Activated gamma-delta T cell treated with anti-CD3 and anti-CD28 coated beads, Interleukin-2, amount 50 U/mL, for 16 hours (primary cell): ENCODE results near the gene RAB28.

Experiments used
- DNase-seq: peaks from one replicate; pipeline ENCODE4 v3.0.0-alpha.2; 2020; ENCODE audit warnings: low read depth

RAB28 gene

DNA sequence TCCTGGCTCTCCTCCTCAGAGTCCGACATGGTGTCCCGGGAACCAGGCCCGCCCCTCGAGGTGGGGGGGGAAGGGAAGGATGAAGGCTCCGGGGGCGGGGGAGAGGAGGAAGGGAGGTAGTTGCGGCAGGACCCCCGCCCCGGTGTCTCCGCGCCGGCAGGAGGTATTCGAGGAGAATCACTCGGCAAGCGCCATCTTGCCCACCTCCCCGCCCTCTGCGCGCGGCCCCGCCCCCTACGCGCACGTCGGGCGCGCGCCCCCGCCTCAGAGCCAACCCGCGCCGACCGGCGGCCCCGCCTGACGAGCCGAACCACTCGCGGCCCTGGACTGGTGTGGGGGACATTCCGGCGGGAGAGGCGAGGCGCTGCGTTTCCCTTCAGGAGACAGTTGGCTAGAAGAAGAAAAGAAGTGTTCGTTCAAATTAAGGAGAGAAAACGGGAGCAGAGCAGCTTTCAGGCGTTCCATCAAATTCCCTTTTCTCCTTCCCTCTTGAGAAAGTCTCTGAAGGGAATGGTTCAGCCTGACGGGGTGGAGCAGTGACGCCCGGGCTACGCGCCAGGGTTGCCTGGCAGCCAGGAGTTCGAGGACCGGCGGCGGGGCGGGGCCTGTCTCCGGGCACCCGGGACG lies at the start of gene RAB28:
Gene RAB28, minus strand, starts transcription at position 219 of the 627 bp plus-strand sequence.
- DNase-seq, result peak; percentile 88

GRCh38 chr4:13531625-13531998 lies 47.5 kb upstream of the RAB28 start:
- no peak for DNase-seq

DNA sequence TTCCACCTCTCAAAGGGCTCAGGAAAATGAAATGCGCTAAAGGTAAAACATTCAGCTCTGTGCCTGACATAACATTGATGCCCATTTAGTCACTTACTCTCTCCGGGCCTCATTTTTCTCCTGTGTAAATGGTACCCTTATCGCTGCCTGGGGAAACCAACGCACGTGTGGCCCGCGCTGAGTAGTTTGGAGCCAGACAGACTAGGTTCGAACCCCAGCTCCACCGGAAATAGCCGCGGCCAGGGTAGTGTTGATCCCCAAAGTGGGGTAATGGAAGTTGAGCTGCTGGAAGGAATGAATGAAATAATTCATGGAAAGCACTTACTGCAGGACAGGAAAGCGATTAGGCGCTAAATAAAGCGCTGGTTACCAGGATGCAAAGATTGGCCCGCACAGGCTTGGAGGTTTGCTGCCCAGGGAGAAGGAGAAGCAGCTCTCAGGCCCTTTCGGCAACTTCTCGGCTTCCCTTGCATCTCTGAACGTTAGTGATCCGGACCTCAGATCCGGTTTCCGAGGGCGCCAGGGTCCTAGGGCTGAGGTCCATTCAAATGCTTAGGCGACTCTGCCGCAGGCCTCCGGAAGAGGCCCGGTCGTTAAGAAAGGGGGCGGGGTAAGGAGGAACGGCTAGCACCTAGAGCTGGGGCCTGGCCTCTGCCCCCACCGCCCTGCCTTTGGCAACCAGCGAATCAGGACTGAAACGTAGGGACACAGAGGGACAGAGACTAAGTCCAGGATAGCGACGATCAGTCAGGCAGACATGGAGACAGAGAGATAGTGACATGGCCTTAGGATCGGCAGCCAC lies 46.9 kb upstream of the RAB28 start:
- DNase-seq, result no peak

DNA sequence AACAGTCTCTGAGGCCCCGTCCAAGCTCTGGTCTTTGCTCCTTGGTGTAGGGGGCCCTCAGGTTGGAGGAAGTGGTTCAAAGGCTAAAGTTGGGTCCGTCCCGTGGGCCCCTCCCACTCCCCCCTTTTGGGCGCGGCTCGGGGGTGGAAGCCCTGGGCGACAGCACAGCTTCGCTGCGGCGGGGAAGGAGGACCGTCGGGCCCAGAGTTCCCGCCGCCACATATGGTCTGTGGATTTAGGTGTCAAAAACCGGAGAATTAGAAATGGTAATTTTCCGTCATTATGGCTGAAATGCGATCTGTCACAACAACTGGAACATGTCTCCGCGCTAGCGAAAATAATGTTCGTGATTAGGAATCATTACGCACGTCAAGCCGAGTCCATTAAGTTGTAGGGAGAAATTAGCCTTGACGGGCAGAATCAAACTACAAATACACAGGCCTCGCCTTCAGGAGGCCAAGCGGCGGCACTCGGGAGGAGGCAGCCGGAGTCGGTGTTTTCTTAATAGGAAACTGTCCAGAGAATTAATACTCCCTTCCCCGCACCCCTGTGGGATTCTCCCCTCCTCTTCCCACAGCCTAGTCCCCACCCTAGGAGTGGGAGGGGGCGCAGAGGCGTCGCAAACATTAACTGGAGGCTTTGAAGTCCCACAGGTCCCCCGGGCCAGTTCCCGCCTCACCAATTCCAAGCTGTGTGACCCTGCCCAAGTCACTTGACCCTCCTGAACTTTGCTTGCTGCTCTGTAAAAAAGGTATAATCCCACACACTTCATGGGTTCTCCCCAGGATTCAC lies 45.2 kb upstream of the RAB28 start:
- DNase-seq, result no peak

DNA sequence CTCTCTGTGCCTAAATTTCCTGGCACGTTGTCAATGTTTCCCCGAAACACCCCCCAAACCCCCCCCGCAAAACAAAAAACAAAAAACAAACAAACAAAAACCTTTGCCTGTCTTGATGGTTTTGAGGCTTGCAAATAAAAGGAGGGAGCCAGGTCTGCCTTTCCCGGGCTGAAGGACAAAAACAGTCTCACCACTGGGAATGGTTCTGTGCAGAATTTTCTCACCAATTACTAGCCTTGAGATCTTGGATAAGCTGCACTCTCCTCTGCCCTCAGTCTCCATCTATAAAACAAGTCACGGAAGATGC lies 44.6 kb upstream of the RAB28 start:
- no peak for DNase-seq

DNA sequence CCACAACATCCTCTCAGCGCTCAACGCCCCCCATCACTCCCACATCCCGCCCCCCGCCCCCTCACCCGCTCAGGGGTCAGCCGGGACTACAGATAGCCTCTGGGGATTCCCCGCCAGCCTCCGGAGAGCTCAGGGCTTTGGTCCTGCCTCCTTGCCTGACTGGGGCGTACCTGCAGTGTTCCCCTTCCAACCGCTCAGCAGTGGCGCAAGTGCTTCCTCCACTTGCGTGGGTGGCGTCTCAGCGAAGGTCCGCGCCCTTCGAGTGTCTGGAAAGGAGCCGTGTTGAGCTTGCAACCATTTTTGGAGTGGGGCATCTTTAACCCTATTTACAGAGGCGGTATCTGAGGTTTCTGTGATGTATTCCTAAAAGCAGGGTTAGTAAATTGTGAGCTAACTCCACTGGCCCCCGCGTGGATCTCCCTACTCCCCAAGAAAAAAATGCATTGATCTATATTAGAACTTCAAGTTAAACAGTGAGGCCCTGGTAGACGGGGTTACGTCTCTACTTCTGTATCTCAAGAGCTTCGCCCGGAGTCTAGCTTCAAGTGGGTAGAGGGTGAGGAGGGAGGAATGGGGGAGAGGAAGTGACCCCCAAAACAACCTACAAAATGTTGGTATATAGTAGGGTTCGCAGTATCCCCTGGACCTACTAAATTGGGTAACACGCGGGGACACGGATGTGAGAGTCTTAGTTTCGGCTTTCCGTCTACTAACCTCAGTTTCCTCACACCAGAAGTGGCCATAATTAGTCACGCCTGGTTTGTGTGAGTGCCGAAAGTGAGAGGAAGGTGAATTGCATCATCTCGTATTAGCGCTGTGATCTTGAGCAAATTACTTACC lies 44.1 kb upstream of the RAB28 start:
- DNase-seq, result no peak

GRCh38 chr4:13527192-13527980 lies 43.2 kb upstream of the RAB28 start:
- DNase-seq, result no peak

DNA sequence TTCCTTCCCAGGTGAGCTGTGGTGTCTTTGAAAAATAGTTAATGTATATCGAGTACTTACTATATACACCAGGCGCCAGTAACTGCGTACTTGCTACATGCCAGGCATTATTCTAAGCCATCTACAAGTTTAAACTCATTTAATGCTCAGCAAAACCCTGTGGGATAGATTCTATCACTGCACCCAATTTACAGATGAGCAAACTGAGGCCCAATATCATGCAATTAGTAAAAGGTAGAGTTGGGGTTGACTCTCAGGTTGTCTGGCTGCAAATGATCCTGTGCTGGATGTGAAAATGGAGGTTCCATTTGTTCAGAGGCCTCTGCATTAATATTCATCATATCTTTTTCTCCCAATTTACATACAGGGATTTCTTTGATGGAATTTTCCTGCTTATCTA lies 42.5 kb upstream of the RAB28 start:
- no peak for DNase-seq

DNA sequence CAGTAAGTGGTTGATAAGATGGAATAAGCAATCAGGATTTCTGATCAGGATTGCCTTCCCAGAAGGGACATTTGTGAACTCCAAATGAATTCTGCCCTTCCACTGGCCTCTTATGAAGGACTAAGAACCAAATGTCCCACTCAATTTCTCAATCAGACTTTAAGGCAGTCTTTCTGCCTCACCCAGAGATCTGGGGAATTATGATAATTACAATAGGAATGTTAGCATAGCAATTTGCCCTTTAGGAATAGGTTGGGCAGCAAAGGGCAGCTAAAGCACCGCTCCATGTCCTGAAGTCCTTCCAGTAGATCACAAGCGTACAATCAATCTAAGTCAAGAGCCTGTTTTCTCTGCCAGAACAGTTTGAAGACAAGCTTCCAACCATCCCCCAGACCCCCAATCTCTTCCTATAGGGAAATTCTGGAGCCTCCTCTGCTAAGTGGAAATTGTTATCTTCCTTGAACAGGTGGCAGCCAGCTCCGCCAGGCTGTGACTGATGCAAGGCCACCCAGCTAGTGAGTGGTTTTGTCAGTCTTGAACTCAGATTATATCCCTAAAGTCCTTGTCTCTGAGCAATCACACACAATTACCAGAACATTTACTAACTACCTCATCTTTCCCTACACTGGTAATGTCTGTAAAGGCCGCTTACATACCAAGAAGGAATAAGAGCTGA lies 41.6 kb upstream of the RAB28 start:
- DNase-seq, result no peak

- DNase-seq, result no peak
Measured at GRCh38 chr4:13524504-13525243, 40.5 kb upstream of the RAB28 start.

DNA sequence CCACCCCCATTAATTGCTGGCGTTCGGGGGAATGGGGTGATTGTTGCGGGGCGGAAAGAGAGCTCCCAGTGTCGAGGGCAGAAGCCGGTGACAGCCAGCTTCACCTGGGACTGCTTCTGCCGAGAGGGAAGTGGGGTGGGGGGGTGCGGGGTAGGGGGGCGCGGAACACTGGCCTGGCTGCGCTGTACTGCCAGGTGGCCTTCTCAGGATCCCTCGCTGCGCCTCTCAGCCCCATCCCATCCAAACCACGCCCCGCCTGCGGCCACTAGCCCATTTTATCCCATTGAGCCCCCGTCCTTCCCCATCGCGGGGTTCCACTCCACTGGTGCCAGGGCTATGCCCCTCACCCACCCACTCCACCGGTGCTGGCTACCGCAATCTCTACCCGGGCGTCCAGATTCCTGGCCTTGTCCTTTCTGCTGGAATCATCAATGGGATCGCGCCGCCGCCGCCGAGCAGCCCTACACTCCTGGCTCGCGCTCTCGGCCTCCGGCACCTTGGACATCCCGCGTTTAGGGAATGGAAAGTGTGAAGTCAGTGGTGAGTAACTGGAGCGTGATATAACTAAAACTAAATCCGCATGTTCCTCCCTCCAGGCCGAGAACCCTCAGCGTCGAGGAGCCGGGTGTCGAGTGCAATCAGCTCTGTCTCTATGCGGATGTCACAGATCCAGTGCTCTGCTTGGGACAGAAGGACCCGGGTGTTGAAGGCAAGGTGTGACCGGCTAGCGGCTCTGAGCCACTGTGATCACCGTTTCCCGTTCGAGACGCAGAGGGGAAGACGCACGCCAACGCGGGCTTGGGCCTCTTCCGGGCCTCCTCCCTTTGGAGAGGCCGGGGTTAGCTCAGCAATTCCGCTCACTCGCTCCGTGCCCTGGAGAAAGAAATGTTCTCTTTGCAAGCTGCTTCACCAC lies 39.7 kb upstream of the RAB28 start:
- DNase-seq, result no peak

DNA sequence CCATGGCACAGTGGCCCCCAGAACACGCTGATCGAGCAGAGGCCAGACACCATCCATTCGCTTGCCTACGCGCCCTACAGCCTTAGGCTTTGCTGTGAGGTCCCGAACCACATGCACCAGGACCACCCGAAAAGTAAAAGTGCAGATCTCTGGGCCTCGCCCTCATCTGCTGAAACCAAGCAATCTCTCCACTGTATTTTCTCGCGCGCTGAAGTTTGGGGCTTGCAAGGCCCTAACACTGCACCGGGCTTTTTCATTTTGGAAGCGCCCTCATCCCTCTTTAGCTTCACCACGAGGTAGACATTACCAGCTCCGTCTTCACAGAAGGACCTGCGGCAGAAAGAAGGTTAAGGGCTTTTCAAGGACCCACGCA lies 39.0 kb upstream of the RAB28 start:
- DNase-seq, result no peak

- no peak for DNase-seq
Measured at GRCh38 chr4:13522282-13523104, 38.4 kb upstream of the RAB28 start.

DNA sequence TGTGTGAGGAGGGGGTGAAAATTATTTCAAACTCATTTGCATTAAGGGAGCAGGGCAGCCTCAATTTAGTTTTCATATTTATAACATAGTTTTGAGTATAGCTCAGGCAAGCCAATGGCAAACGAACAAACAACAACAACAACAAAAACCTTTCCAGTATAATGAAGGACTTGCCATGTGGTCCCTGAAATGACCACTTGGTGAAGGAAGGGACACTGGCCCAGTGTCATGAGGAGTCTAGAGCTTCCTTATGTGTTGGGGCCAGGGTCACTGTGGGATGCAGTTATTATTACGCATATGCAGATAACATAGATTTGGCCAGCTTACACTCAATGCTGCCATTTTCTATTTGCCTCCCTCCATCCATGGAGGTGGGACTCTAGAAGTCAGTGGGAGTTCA lies 36.9 kb upstream of the RAB28 start:
- no peak for DNase-seq

GRCh38 chr4:13516315-13516860 lies 32.2 kb upstream of the RAB28 start:
- DNase-seq, result no peak

DNA sequence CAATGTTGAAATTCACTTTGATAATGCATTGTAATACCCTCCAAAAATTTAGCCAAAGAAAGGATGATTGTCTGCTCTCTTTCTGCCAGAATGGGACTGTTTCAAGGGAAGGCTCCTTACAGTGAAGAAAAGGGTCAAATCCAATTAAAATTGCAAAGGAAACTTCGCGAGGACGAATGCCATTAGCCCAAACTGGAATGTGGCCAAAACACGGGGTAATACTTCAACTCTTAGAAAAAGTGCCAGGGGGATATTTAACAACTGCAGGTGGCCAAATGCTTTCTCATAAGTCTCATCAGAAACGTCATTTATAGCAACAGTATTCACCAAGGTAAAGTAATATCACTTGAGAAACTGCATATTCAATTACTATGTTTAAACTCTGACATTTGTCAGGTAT lies 31.1 kb upstream of the RAB28 start:
- no peak for DNase-seq

GRCh38 chr4:13514722-13515121 lies 30.6 kb upstream of the RAB28 start:
- DNase-seq, result no peak

- DNase-seq, result no peak
Measured at GRCh38 chr4:13511101-13511500, 27.0 kb upstream of the RAB28 start.
